MV-4-11 (cell line): Measurements from ENCODE around the gene ALG2.

Experiments used
- DNase-seq: peaks from one replicate; lab custom pipeline; 2025; lab: John Stamatoyannopoulos, UW

Gene ALG2

DNA sequence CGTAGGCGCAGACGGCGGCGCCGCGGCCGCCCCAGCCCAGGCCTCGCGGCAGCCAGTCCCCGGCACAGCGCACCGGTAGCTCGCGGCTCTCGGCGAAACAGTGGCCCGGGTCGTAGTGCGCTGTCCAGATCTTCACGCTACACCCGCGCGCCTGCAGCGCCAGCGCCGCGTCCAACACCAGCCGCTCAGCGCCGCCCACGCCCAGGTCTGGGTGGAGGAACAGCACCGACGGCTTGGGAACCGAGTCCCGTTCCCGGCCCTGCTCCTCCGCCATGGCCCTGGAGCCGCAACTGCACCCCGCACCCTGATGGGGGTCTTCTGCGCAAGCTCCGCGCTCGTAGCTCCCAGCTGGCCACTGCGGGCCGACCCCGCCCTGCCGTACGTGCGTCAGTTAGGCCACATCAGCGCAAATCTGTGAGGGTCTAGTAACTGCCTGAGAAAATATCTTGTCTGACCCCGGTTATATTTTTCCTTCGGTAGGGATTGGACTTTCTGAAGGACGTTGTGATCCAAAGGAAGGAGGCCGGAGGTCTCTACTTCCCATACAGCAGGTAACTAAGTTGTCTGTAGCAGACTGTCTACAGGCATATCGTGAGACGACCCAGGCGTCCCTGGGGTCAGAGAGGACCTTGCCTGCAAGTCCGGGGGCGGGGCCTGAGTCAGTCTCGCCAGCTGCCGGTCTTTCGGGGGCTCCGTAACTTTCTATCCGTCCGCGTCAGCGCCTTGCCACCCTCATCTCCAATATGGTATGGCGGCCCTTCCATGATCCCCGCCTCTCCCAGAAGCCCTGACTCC lies at the start of gene ALG2, which contains the start of gene SEC61B:
Gene ALG2, minus strand, starts transcription at position 322 of the 795 bp plus-strand sequence. Its CDS starts 48 bp downstream, at position 274.
Gene SEC61B, plus strand, starts transcription at position 662 of the 795 bp plus-strand sequence. Its CDS starts 82 bp downstream, at position 744.
- peak; percentile 95 for DNase-seq

GRCh38 chr9:99270491-99270890 lies 48.7 kb upstream of the ALG2 start:
- DNase-seq: no peak

GRCh38 chr9:99269416-99269815 lies 47.7 kb upstream of the ALG2 start:
- DNase-seq: no peak

GRCh38 chr9:99266255-99267023 lies 44.7 kb upstream of the ALG2 start:
- peak; percentile 17 for DNase-seq

- no peak for DNase-seq
Measured at GRCh38 chr9:99265691-99266090, 43.9 kb upstream of the ALG2 start.

- peak; percentile 7 for DNase-seq
Measured at GRCh38 chr9:99264070-99264680, 42.4 kb upstream of the ALG2 start.

DNA sequence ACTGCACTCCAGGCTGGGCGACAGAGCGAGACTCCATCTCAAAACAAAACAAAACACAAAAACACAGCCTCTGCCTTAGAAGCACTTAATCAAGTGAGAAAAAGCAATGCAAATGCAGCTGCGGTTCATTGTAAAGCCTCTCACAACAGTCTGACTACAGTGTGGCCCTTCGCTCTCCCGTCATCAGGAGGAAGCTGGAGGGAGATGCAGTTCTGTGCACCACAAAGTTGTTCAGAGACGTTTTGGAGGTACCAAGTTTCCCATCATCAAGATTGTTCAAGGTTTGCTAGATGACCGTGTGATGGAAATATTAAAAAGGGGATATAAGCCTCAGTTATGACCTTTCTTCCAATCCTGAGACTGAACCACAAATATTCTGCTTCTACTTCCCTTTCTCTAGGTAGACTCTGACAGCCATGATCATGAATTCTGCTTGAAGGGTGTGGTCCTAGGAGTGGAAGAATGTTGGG lies 41.2 kb upstream of the ALG2 start:
- DNase-seq: no peak

DNA sequence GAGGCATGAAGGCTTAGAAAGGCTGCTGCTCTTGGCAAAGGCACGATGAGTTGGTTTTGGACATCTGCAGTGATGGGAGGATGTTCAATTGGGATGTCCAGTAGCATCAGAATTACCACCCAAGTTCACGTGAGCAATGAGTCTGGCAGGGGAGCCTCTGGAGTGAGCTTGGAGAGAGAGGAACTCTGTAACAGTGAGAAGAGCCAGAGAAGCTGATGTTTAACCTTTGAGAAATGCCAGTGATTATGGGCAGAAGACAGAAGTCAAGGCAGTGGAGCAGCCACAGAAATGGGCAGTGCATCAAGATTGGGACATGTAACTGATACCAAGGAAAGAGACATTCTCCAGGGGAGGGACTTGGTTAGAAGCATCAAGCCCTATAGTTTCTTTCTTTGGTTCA lies 40.2 kb upstream of the ALG2 start:
- DNase-seq: no peak

- peak; percentile 19 for DNase-seq
Measured at GRCh38 chr9:99259231-99259918, 37.6 kb upstream of the ALG2 start.

DNA sequence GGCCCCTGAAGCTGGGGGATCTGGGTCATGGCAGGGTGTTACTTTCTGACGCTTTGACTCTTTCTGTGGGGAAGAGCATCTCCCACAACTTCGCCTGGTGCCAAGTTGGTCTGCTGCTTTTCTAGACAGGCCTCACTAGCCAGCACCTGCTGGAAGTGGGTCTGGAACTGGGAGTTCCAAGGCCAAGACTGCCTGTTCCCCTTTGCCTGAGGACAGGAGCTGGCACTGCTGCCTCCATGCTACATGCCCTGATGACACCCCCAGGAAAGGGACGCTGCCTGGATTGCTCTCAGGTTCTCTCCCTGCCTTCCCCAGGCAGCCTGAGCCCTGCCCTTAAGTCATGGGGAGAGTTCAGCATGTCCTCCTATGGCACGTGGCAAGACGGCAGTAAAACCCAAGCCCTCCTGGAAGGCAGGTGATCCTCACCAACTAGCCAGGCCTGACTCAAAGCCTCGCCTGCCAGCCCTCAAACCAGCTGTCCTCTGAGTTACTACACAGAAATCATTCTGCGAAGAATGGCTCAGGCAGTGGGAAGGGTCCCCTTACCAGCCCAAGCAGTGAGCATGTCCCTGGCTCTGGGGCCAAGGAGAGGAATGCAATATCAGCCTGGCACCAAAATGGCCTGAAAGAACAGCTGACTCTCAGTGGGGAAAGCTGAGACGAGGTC lies 36.1 kb upstream of the ALG2 start:
- DNase-seq: no peak

GRCh38 chr9:99255651-99256050 lies 33.9 kb upstream of the ALG2 start:
- DNase-seq: no peak

DNA sequence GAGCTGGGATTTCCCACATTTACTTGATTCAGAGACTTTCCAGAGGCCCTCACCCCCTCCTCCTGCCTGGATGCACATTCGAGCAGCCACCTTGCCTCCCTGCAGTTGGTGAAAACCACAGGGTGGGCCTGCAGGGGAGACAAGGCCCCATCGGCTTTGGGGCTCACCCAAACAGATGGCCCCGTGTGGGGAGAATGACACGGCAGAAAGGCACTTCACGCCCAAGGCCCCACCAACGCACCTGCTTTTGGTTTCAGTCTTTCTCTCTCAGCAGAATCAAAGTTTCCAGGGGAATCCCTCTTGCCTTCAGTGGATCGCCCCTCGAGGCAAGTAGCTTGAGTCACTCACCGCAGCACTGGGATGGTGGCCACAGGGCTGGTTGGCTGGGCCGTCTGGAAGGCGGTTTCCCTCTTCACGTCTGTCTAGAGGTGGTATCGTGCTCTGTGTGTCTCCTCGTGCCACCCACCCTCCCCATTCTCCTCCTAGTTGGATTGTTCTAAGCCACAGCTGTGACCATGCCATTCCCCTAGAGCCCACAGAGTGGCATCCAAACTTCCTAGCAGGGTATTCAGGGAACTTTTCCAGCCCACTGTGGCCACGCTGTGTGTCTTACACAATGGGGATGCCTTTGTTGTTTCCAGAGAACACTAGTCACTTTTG lies 32.2 kb upstream of the ALG2 start:
- DNase-seq: peak; percentile 32

- DNase-seq: no peak
Measured at GRCh38 chr9:99253134-99253533, 31.4 kb upstream of the ALG2 start.

GRCh38 chr9:99251157-99251556 lies 29.4 kb upstream of the ALG2 start:
- no peak for DNase-seq

DNA sequence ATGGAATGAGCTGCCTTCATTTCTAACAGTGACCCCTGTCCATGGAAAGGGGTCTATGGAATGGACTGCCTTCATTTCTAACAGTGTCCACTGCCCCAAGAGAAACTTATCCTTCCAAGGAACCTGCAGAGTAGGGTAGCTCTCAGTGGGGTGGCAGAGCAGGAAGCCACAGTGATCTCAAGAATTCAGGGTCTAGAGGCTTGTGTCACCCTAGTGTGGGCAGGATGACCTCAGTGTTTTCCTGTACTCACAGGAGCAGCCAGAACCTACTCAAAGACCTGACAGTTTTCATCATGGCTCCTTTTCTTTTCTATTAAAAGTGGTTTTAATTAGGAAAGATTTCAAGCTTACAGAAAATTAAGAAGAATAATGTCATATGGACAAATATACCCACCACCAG lies 27.9 kb upstream of the ALG2 start:
- no peak for DNase-seq

DNA sequence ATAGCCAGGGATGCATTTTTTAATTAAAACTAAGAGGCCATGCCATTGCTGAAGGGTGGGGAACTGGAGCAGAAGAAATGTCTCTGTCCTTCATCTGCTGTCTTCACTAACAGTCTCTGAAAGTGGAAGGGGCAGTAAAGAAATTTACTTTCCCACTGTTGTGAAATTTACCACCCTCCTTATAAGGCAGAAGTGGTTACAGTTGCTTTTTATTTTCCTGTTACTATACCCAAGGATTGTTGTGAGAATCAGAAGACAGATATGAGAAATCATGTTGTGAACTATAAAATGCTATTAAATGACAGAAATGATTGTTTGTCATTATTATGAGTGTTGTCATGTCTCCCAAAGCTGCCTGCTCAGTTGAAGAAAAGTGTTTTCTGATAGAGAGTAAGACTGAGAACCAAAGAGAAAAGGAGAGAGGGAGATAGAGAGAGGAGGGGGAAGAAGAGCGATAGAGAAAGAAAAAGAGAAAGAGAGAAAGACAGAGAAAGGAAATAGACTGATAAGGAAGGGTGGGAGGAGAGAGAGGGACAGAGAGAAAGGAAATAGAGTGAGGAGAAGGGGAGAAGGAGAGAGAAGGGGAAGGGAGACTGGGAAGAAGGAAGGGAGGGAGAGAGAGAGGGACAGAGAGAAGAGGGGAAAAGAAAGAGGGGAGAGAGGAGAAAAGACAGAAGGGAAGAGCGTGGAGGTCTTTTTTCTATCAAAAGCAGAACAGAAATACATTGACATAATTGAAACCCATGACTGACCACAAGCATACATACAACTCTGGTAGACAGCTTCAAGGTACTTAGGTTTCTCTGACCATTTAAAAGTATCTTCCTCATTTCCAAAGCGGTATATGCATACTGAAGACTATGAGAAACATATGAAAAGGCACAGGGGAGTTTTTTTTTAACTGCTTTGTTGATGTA lies 22.9 kb upstream of the ALG2 start:
- DNase-seq: peak; percentile 83

DNA sequence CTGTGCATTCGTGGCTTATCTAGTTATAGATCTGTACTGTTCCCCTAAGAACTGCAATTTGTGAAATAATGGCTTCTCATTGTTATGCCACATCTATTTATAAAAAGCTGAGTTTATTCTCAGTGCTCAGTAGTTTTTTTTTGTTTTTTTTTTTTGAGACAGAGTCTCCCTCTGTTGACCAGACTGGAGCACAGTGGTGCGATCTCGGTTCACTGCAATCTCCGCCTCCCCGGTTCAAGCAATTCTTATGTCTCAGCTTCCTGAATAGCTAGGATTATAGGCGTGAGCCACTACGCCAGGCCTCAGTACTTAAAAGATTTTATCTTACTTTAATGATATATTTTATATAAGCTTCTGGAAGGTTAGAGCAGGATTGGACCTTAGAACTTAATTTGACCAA lies 19.4 kb upstream of the ALG2 start:
- DNase-seq: peak; percentile 12

DNA sequence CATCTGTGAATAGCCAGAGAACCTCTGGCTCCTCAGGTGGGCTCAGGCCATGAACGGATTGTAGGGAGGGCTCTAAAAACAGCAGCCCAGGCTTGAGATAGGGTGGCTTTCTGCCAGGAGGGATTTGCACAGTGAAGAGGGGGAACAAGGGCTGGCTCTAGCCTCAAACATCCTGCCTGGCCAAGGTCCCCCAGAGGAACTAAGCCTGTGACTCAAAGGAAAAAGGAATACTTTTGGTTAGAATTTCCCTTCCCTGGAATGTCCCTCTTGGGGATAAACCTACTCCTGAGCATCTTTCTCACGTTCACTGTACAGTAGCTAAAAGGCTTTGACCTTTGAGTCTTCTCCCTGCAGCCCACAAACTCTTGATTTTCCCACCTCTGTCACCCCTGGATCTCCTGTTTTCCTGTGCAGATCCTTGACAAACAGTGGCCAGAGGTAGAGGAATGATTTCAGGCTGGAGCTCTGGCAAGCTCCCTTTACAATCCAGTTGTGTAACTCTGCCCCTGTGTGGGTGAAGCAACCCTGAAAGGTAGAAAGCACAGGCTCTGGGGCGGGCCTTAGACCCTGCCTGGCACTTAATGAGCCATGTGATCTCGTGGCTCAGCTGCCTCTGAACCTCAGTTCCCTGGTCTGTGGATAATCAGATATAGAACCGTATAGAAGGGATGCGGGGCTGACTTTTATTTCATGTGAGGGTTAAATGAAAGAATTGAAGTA lies 17.8 kb upstream of the ALG2 start:
- no peak for DNase-seq

- DNase-seq: no peak
Measured at GRCh38 chr9:99238331-99238730, 16.6 kb upstream of the ALG2 start.
